Neural progenitor cell (in vitro differentiated cells): Measurements from ENCODE around the gene STXBP4. TPM values are rescaled to one million over a fixed set of nuclear protein-coding genes. Genes with fewer than 3 reads are reported as not detected.
"Not testable (repeated sequence)": the region's sequence is repeated elsewhere in the genome, so short reads cannot be mapped to it uniquely, and the experiment has no call there.

Experiments used
- DNase-seq: peaks from one replicate; pipeline ENCODE4 v3.0.0-alpha.2; 2016; ENCODE audit warnings: low spot score
- H2AFZ ChIP-seq: fragments of 200-600 bp; sonication (generic); replicated peaks from 2 replicates; pipeline ENCODE4 v1.6.1; 2016; ENCODE audit warnings: antibody characterized with exemption
- H3F3A ChIP-seq: fragments of 200-600 bp; sonication (generic); 2 replicates; pipeline ENCODE4 v1.6.1; 2016; ENCODE audit warnings: antibody characterized with exemption, low read depth
- H3K27ac ChIP-seq: fragments of 200-600 bp; sonication (generic); 2 replicates; pipeline ENCODE4 v1.5.1; 2016; ENCODE audit warnings: mild to moderate bottlenecking
- H3K27me3 ChIP-seq: fragments of 200-600 bp; sonication (generic); 2 replicates; pipeline ENCODE4 v1.6.1; 2016; ENCODE audit warnings: mild to moderate bottlenecking, moderate library complexity
- H3K36me3 ChIP-seq: fragments of 200-600 bp; sonication (generic); 2 replicates; pipeline ENCODE4 v1.5.1; 2016
- H3K4me1 ChIP-seq: fragments of 200-600 bp; sonication (generic); 2 replicates; pipeline ENCODE4 v1.6.1; 2016; ENCODE audit warnings: mixed run types
- H3K4me2 ChIP-seq: fragments of 200-600 bp; sonication (generic); 2 replicates; pipeline ENCODE4 v1.6.1; 2016
- H3K4me3 ChIP-seq: fragments of 200-600 bp; sonication (generic); 2 replicates; pipeline ENCODE4 v1.5.1; 2016
- H3K79me2 ChIP-seq: fragments of 200-600 bp; sonication (generic); 2 replicates; pipeline ENCODE4 v1.6.1; 2016; ENCODE audit warnings: low read depth
- H3K9ac ChIP-seq: fragments of 200-600 bp; sonication (generic); 2 replicates; pipeline ENCODE4 v1.6.1; 2016
- H3K9me3 ChIP-seq: fragments of 200-600 bp; sonication (generic); 2 replicates; pipeline ENCODE4 v1.5.1; 2016; ENCODE audit warnings: low read depth
- H4K20me1 ChIP-seq: fragments of 200-600 bp; sonication (generic); 2 replicates; pipeline ENCODE4 v1.6.1; 2016; ENCODE audit warnings: low read depth
- H3K27ac Mint-ChIP-seq: 3 replicates; pipeline ENCODE4 v1.8.0; 2021; ENCODE audit warnings: mixed read lengths
- H3K27me3 Mint-ChIP-seq: 2 replicates; pipeline ENCODE4 v1.8.0; 2022; ENCODE audit warnings: low read depth, mild to moderate bottlenecking, inconsistent platforms, moderate library complexity, mixed read lengths; ENCODE audit not compliant: insufficient read depth
- H3K36me3 Mint-ChIP-seq: 3 replicates; pipeline ENCODE4 v1.8.0; 2021; ENCODE audit warnings: mixed read lengths
- H3K4me1 Mint-ChIP-seq: 3 replicates; pipeline ENCODE4 v1.8.0; 2021; ENCODE audit warnings: mixed read lengths
- H3K4me3 Mint-ChIP-seq: 3 replicates; pipeline ENCODE4 v1.8.0; 2021; ENCODE audit warnings: mild to moderate bottlenecking, moderate library complexity, mixed read lengths
- H3K9me3 Mint-ChIP-seq: 3 replicates; pipeline ENCODE4 v1.8.0; 2020; ENCODE audit warnings: mixed read lengths
- EZH2 ChIP-seq: fragments of 200-600 bp; sonication (generic); IDR thresholded peaks from 2 replicates; pipeline ENCODE4 v1.6.1; 2017; ENCODE audit warnings: antibody characterized with exemption, mild to moderate bottlenecking, moderate library complexity
- EZH2phosphoT487 ChIP-seq: fragments of 200-600 bp; sonication (generic); IDR thresholded peaks from 2 replicates; pipeline ENCODE4 v1.6.1; 2017; ENCODE audit warnings: antibody characterized with exemption
- total RNA-seq: library from RNA; depleted of rRNA; stranded (reverse); fragments of >200 nt; gene quantifications from 2 replicates; pipeline ENCODE4 v1.2.3, GENCODE V29; 2015; ENCODE audit warnings: low replicate concordance
- TF ChIP-seq, protein P1 (sequence below): fragments of 200-600 bp; sonication (generic); IDR thresholded peaks from 2 replicates; pipeline ENCODE4 v1.5.1; 2017; ENCODE audit warnings: antibody characterized with exemption, mild to moderate bottlenecking

Gene STXBP4
- total RNA-seq, 1 donor from 2014 or later: 111 TPM

DNA sequence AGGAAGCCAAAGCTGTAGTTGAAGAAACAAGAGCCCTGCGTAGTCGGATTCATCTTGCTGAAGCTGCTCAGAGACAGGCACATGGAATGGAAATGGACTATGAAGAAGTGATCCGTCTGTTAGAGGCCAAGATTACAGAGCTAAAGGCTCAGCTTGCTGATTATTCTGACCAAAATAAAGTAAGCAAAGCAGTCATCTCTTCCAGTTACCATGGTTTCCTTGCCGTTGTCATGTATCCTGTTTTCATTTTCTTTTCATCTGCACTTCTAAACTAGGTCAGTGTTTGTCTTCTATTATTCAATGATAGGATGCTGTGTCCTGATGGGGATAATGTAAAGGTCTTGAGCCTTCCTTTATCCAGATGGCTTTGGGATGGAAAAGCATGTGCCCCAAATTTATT is 104.3 kb downstream of the STXBP4 start:
- Histone ChIP-seq H3K27ac (no peak overlapping the region), H3K9ac (no peak overlapping the region), H2AFZ (no peak overlapping the region), H4K20me1 (no peaks in the 10 kb centered on the region), H3F3A (no peaks in the 10 kb centered on the region), H3K9me3 (no peaks in the 10 kb centered on the region), H3K4me1 (no peaks in the 10 kb centered on the region), H3K27me3 (no peaks in the 10 kb centered on the region), H3K4me2 (no peak overlapping the region), H3K79me2 (no peaks in the 10 kb centered on the region), H3K4me3 (no peak overlapping the region), H3K36me3 (no peaks in the 10 kb centered on the region)
- DNase-seq: no peak
- Mint-ChIP-seq H3K36me3 (peaks cover 4% of the 10 kb centered on the region), H3K9me3 (no peaks in the 10 kb centered on the region), H3K27ac (no peak overlapping the region), H3K27me3 (no peaks in the 10 kb centered on the region), H3K4me3 (no peak overlapping the region), H3K4me1 (peaks cover 24% of the 10 kb centered on the region)
- TF ChIP-seq EZH2phosphoT487: no peak
- TF ChIP-seq, protein P1, sequence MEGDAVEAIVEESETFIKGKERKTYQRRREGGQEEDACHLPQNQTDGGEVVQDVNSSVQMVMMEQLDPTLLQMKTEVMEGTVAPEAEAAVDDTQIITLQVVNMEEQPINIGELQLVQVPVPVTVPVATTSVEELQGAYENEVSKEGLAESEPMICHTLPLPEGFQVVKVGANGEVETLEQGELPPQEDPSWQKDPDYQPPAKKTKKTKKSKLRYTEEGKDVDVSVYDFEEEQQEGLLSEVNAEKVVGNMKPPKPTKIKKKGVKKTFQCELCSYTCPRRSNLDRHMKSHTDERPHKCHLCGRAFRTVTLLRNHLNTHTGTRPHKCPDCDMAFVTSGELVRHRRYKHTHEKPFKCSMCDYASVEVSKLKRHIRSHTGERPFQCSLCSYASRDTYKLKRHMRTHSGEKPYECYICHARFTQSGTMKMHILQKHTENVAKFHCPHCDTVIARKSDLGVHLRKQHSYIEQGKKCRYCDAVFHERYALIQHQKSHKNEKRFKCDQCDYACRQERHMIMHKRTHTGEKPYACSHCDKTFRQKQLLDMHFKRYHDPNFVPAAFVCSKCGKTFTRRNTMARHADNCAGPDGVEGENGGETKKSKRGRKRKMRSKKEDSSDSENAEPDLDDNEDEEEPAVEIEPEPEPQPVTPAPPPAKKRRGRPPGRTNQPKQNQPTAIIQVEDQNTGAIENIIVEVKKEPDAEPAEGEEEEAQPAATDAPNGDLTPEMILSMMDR: no peak
- TF ChIP-seq EZH2: no peak

DNA sequence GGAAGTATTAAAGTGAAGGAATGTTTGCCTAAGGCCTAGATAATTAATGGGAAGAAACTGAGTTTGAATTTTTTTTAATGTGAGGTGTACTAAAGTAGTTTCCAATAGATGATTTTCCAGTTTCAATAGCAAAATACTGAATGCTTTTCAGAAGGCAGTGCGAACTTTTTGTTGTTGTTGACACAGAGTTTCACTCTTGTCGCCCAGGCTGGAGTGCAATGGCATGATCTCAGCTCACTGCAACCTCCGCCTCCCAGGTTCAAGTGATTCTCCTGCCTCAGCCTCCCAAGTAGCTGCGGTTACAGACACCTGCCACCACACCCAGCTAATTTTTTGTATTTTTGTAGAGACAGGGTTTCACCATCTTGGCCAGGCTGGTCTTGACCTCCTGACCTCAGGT is 104.9 kb downstream of the STXBP4 start:
- not testable (repeated sequence) for H3K4me2 ChIP-seq, H2AFZ ChIP-seq, H3K27me3 ChIP-seq, H3K27ac Mint-ChIP-seq, H3K4me3 Mint-ChIP-seq, H3K27ac ChIP-seq, H3K9ac ChIP-seq, H3K36me3 Mint-ChIP-seq, H3K27me3 Mint-ChIP-seq, H3K9me3 Mint-ChIP-seq, DNase-seq, H3K36me3 ChIP-seq, H3F3A ChIP-seq, H3K4me1 ChIP-seq, H4K20me1 ChIP-seq, H3K79me2 ChIP-seq, H3K9me3 ChIP-seq, H3K4me3 ChIP-seq
- peaks cover 22% of the 10 kb centered on the region for H3K4me1 Mint-ChIP-seq

DNA sequence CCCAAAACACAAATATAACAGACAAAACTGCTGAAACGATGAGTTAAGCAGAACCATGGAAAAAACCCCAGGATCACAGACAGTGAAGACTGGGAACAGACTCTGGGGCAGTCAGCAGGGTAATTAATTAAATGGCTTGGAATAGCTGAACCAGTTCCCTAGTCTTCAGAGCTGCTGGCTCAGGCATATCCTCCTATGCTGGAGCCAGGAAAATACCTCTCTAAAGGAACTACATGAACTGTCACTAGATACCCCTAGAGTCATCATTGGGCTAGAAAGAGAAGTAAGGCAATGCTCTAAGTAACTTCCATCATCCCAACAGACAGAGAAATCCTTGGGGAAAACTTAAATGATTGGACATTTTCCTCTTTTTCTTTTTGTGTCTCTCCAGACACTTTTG is 113.0 kb downstream of the STXBP4 start:
- Histone ChIP-seq H3K36me3 (no peaks in the 10 kb centered on the region), H3K9ac (no peak overlapping the region), H3K4me1 (no peaks in the 10 kb centered on the region), H3K27me3 (no peaks in the 10 kb centered on the region), H3K27ac (no peak overlapping the region), H3K4me3 (no peak overlapping the region), H4K20me1 (no peaks in the 10 kb centered on the region), H3K9me3 (no peaks in the 10 kb centered on the region), H3K79me2 (no peaks in the 10 kb centered on the region), H3K4me2 (no peak overlapping the region), H2AFZ (no peak overlapping the region), H3F3A (no peaks in the 10 kb centered on the region)
- Mint-ChIP-seq H3K4me3 (no peak overlapping the region), H3K4me1 (no peaks in the 10 kb centered on the region), H3K36me3 (peaks cover 13% of the 10 kb centered on the region), H3K27ac (no peak overlapping the region), H3K9me3 (no peaks in the 10 kb centered on the region), H3K27me3 (no peaks in the 10 kb centered on the region)
- DNase-seq: no peak
- TF ChIP-seq, protein P1: no peak
- TF ChIP-seq EZH2phosphoT487: no peak
- TF ChIP-seq EZH2: no peak

DNA sequence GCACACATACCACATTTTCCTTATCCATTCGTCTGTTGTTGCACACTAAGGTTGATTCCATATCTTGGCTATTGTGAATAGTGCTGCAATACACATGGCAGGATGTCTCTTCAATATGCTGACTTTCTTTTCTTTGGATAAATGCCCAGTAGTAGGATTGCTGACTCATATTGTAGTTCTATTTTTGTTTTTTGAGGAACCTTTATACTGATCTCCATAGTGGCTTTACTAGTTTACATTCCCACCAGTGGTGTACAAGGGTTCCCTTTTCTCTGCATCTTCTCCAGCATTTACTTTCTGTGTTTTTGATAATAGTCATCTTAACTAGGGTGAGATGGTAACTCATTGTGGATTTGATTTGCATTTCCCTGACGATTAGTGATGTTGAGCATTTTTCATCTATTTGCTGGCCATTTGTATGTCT is 118.1 kb downstream of the STXBP4 start:
- Mint-ChIP-seq H3K36me3 (peaks cover 23% of the 10 kb centered on the region), H3K4me1 (peaks cover 9% of the 10 kb centered on the region), H3K4me3 (no peak overlapping the region), H3K27me3 (no peaks in the 10 kb centered on the region), H3K9me3 (no peaks in the 10 kb centered on the region), H3K27ac (no peak overlapping the region)
- Histone ChIP-seq H2AFZ (no peak overlapping the region), H3K27me3 (no peaks in the 10 kb centered on the region), H3K9ac (no peak overlapping the region), H3K9me3 (no peaks in the 10 kb centered on the region), H3K79me2 (no peaks in the 10 kb centered on the region), H3F3A (no peaks in the 10 kb centered on the region), H4K20me1 (no peaks in the 10 kb centered on the region), H3K4me1 (peaks cover 9% of the 10 kb centered on the region), H3K4me3 (no peak overlapping the region), H3K4me2 (no peak overlapping the region), H3K36me3 (peaks cover 6% of the 10 kb centered on the region), H3K27ac (no peak overlapping the region)
- DNase-seq: no peak
- TF ChIP-seq EZH2 (no peak), EZH2phosphoT487 (no peak)
- TF ChIP-seq, protein P1: no peak
